A549 (cell line): ENCODE results near the gene DRAM2.

Source experiments
- CTCF ChIP-seq: fragments of >200 bp; sonication (Bioruptor Twin); formaldehyde crosslinking; IDR thresholded peaks from 3 replicates; pipeline ENCODE4 v1.5.1; 2016
- JUNB ChIP-seq: fragments of >200 bp; sonication (Bioruptor Twin); formaldehyde crosslinking; IDR thresholded peaks from 2 replicates; pipeline ENCODE4 v1.6.1; 2016

GRCh38 chr1:111157431-111157830, 17.5 kb upstream of the DRAM2 start:
- TF ChIP-seq JUNB (no peak), CTCF (no peak)
